ENCODE measurements around the gene DLAT. TPM values are rescaled to one million over a fixed set of nuclear protein-coding genes. Genes with fewer than 3 reads are reported as not detected.

The DLAT gene
- total RNA-seq, 1 donor from 2014 or later, result 53.0 TPM

Small RNA genes lying within 50 kb of the gene (small RNA-seq; reads per million reads assigned to genes)
- gene AP000907.3, result not detected
- gene RNU6-893P, result not detected

Other genes starting within 250 kb of the DLAT start
- gene ALG9, start 153.8 kb upstream of the DLAT start, total RNA-seq, result 83.2 TPM
- gene FDXACB1, start 146.2 kb upstream of the DLAT start, total RNA-seq, result 10.2 TPM
- gene CFAP68, start 145.9 kb upstream of the DLAT start, total RNA-seq, result 15.1 TPM
- 6.5 TPM for gene CRYAB, start 113.6 kb upstream of the DLAT start, total RNA-seq
- gene HSPB2, start 112.7 kb upstream of the DLAT start, total RNA-seq, result 0.82 TPM
- not detected for gene C11orf52, start 106.5 kb upstream of the DLAT start, total RNA-seq
- gene DIXDC1, start 88.1 kb upstream of the DLAT start, total RNA-seq, result 70.5 TPM
- 2.9 TPM for gene PIH1D2, start 48.6 kb downstream of the DLAT start, total RNA-seq
- gene NKAPD1, start 48.9 kb downstream of the DLAT start, total RNA-seq, result 46.9 TPM
- gene TIMM8B, start 61.3 kb downstream of the DLAT start, total RNA-seq, result 51.0 TPM
- gene SDHD, start 61.5 kb downstream of the DLAT start, total RNA-seq, result 73.8 TPM
- 0.82 TPM for gene IL18, start 138.7 kb downstream of the DLAT start, total RNA-seq
- not detected for gene TEX12, start 142.0 kb downstream of the DLAT start, total RNA-seq
- gene BCO2, start 150.1 kb downstream of the DLAT start, total RNA-seq, result 6.5 TPM
- 35.9 TPM for gene PTS, start 201.0 kb downstream of the DLAT start, total RNA-seq
- not detected for gene PLET1, start 235.5 kb downstream of the DLAT start, total RNA-seq

All from frontal cortex (tissue), 1 donor.